Measurements from ENCODE around the gene FUT1. TPM values are rescaled to one million over a fixed set of nuclear protein-coding genes. Genes with fewer than 3 reads are reported as not detected.
A peak's percentile ranks its signal among the peaks of the same experiment; 100 is the strongest.

FUT1 gene
- total and polyA plus RNA-seq, 2 of the 8 experiments (the other 6 are each of a cell fraction or from before 2014, with no cell fraction given) = 7.4 to 12.9 TPM

DNA sequence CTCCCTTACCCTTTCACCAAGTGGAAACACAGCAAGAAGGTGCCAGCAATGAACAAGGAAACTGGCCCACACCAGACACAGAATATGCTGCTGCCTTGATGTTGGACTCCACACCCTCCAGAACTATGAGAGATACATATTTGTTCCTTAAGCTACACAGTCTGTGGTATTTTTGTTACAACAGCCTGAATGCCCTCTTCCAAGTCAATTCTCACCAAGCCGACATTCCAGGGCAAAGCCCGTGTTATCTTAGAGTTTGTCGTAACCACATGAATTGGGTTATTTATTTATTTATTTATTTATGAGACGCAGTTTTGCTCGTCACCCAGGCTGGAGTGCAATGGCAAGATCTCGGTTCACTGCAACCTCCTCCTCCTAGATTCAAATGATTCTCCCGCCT, 17.8 kb upstream of the FUT1 start:
- DNase-seq (ENCODE audit: low read depth in 1 of 2, low spot score in 2 of 2) = no peak

More for the DNA sequence above, 17.8 kb upstream of the FUT1 start:
- no peak overlapping the region for H4K91ac ChIP-seq (replicated peaks; ENCODE audit: insufficient read length, low read length)
- no peak overlapping the region for H2BK5ac ChIP-seq (ENCODE audit: low read depth, low read length)
- no peak overlapping the region for H2BK20ac ChIP-seq (ENCODE audit: low read length)
- H4K5ac ChIP-seq (ENCODE audit: insufficient read length, low read depth, low read length) = no peak overlapping the region
- no peak overlapping the region for H3K4me2 ChIP-seq (ENCODE audit: insufficient read depth in 1 of 2, low read depth in 2 of 2, low read length in 2 of 2)
- no peak for TF ChIP-seq PHF8 (conservative IDR thresholded peaks at IDR 0.05; ENCODE audit: low read depth, low read length)
- no peak for TF ChIP-seq SP1 (IDR thresholded peaks at IDR 0.05; ENCODE audit: low read depth, low read length)
- no peak for TF ChIP-seq SRF (IDR thresholded peaks at IDR 0.05; ENCODE audit: low read depth, low read length)
- TF ChIP-seq EP300 (IDR thresholded peaks at IDR 0.05; ENCODE audit: borderline replicate concordance in 1 of 2, low read depth in 2 of 2, low read length in 2 of 2) = no peak
- no peak for TF ChIP-seq RXRA (IDR thresholded peaks at IDR 0.05; ENCODE audit: insufficient read depth, low read depth, low read length)
- no peak for TF ChIP-seq MAX (IDR thresholded peaks at IDR 0.05)
- TF ChIP-seq EGR1 (IDR thresholded peaks at IDR 0.05; ENCODE audit: borderline replicate concordance, low read depth, low read length) = no peak
- no peak for TF ChIP-seq TAF1 (IDR thresholded peaks at IDR 0.05; ENCODE audit: low read depth, low read length)
- no peak for TF ChIP-seq EZH2 (IDR thresholded peaks at IDR 0.05; ENCODE audit: low read depth, low read length, severe bottlenecking)
- no peaks in the 10 kb centered on the region for H3K23me2 ChIP-seq (ENCODE audit: low read depth, low read length)
- no peak overlapping the region for H3K56ac ChIP-seq (replicated peaks; ENCODE audit: insufficient read length, low read depth, low read length)
- no peak overlapping the region for H3K4ac ChIP-seq (replicated peaks; ENCODE audit: insufficient read length, low read depth, low read length)
- H2BK15ac ChIP-seq (ENCODE audit: low read length) = no peak overlapping the region
- no peak overlapping the region for H4K8ac ChIP-seq (ENCODE audit: extremely low read depth, insufficient read depth, low read length)
- H3K23ac ChIP-seq (ENCODE audit: insufficient read length) = no peak overlapping the region
- no peaks in the 10 kb centered on the region for H4K20me1 ChIP-seq (replicated peaks in 1 of 2; ENCODE audit: control insufficient read depth in 1 of 2, insufficient read depth in 2 of 2, low read length in 2 of 2)
- FAIRE-seq = no peak
- no peaks in the 10 kb centered on the region for H3K79me1 ChIP-seq (ENCODE audit: low read depth, low read length)
- CTCF ChIA-PET (ENCODE audit: partially characterized antibody) = interaction anchor here (0.6 to 2.2 kb wide), 10 partner anchors 12 to 166 kb away, joined by 3 to 8 read pairs (median 4); no protein-coding TSS in a partner anchor
- H3K4me3 ChIP-seq (ENCODE audit: extremely low read depth in 1 of 4, insufficient read depth in 2 of 4, low read depth in 3 of 4, low read length in 4 of 4) = no peak overlapping the region
- H3K36me3 ChIP-seq (ENCODE audit: control insufficient read depth in 2 of 4, insufficient read depth in 4 of 4, low read length in 3 of 4) = no peaks in the 10 kb centered on the region
- H2BK120ac ChIP-seq (replicated peaks; ENCODE audit: low read depth, low read length) = no peak overlapping the region
- no peaks in the 10 kb centered on the region for H3K27me3 ChIP-seq (replicated peaks in 1 of 4; ENCODE audit: control insufficient read depth in 3 of 4, extremely low read depth in 1 of 4, insufficient read depth in 3 of 4, low read length in 3 of 4)
- no peak overlapping the region for H3K9ac ChIP-seq (replicated peaks in 1 of 4; ENCODE audit: extremely low read depth in 1 of 4, low read depth in 3 of 4, low read length in 3 of 4)
- WGBS, 2 experiments (ENCODE audit: extremely low coverage in 1 of 2, insufficient coverage in 1 of 2, insufficient read length in 1 of 2, insufficient replicate concordance in 2 of 2, low coverage in 1 of 2, low lambda C conversion rate in 2 of 2, missing lambda C conversion rate in 1 of 2) = 77% methylated on average over 7 of the region's 7 CpGs; no CpG with 5 or more reads in 1 of the 2 experiments
- no peak overlapping the region for H2BK12ac ChIP-seq (ENCODE audit: low read depth, low read length)
- H2AK5ac ChIP-seq (ENCODE audit: low read depth, low read length) = no peak overlapping the region
- no peak overlapping the region for H3K18ac ChIP-seq (ENCODE audit: extremely low read depth, low read length)
- no peaks in the 10 kb centered on the region for H3K9me3 ChIP-seq (ENCODE audit: insufficient read depth in 2 of 2, low read depth in 1 of 2, low read length in 1 of 2)
- no peak overlapping the region for H3K27ac ChIP-seq (ENCODE audit: low read depth, low read length)
- no peaks in the 10 kb centered on the region for H3K79me2 ChIP-seq (ENCODE audit: control insufficient read depth in 1 of 2, insufficient read depth in 2 of 2, low read length in 2 of 2)
- H3K4me1 ChIP-seq (replicated peaks in 1 of 4; ENCODE audit: control insufficient read depth in 3 of 4, insufficient read depth in 4 of 4, low read length in 3 of 4) = no peaks in the 10 kb centered on the region
- POLR2A ChIA-PET (ENCODE audit: partially characterized antibody) = interaction anchor here (0.7 to 5.0 kb wide), 9 partner anchors 10 to 74 kb away, joined by 3 to 39 read pairs (median 4); partner anchors contain the start of gene FUT2
- H3K14ac ChIP-seq (ENCODE audit: insufficient read length) = no peak overlapping the region
- H2AFZ ChIP-seq (ENCODE audit: low read length) = peak overlapping the region; percentile 31; the same call in 1 of the 2 replicates

All from H1 (cell line).